Stomach (tissue), 9 donors: ENCODE results near the gene SYCE3. TPM values are rescaled to one million over a fixed set of nuclear protein-coding genes. Genes with fewer than 3 reads are reported as not detected.

ENCODE experiments used
- DNase-seq, 2 donors: peaks; one replicate each; pipeline versions ENCODE4 v3.0.0 to v3.0.0-alpha.2; 2013 to 2019
- H3K27ac ChIP-seq, 5 donors: fragments of 200-600 bp in 4 of 5; sonication (generic) in 4 of 5; one replicate each; pipeline ENCODE4 v1.5.1; 2013 to 2019; ENCODE audit warnings: mild to moderate bottlenecking in 1 of 5, moderate library complexity in 1 of 5
- H3K27me3 ChIP-seq, 3 donors: fragments of 200-600 bp; sonication (generic); one replicate each; pipeline ENCODE4 v1.5.1; 2017 to 2019; ENCODE audit warnings: mixed run types in 1 of 3
- H3K36me3 ChIP-seq, 4 donors: fragments of 200-600 bp; sonication (generic); 1 replicate in 3 of 4; 2 replicates in 1 of 4; pipeline ENCODE4 v1.5.1; 2016 to 2019
- H3K4me1 ChIP-seq, 4 donors: fragments of 200-600 bp; sonication (generic); one replicate each; pipeline ENCODE4 v1.5.1; 2016 to 2019
- H3K4me3 ChIP-seq, 4 donors: fragments of 200-600 bp; sonication (generic) in 3 of 4; one replicate each; pipeline ENCODE4 v1.5.1; 2016 to 2019; ENCODE audit warnings: mild to moderate bottlenecking in 1 of 4
- H3K9me3 ChIP-seq, 4 donors: fragments of 200-600 bp; sonication (generic); one replicate each; pipeline ENCODE4 v1.5.1; 2016 to 2019
- EP300 ChIP-seq: sonication (generic); formaldehyde crosslinking; IDR thresholded peaks from one replicate; pipeline ENCODE4 v1.6.1; 2017; ENCODE audit warnings: antibody characterized with exemption
- POLR2A ChIP-seq, 4 donors: fragments of 450-650 bp; IDR thresholded peaks; one replicate each; pipeline ENCODE4 v1.6.1; 2016; ENCODE audit warnings: antibody characterized with exemption in 4 of 4, control low read depth in 2 of 4, mild to moderate bottlenecking in 1 of 4, moderate library complexity in 1 of 4
- POLR2AphosphoS5 ChIP-seq, 3 donors: sonication (generic); formaldehyde crosslinking; IDR thresholded peaks; one replicate each; pipeline ENCODE4 v1.6.1; 2016; ENCODE audit warnings: antibody characterized with exemption in 3 of 3
- WGBS, 5 donors: extraction: QIAGEN DNeasy Blood & Tissue Kit in 3 of 5; methylation state at CpG; one replicate each; pipeline versions ENCODE4 v1.1.5 to v1.1.7; 2013 to 2018; 5-methylcytosine and 5-hydroxymethylcytosine counted together
- intact Hi-C: fragments of 100-400 bp; cut with DNase I; formaldehyde crosslinking; loops from one replicate; pipeline ENCODE4 v1.15.1; 2023; ENCODE audit warnings: low total_unique reads
- polyA plus RNA-seq, 3 donors: library from polyadenylated mRNA; stranded (reverse); fragments of 200-250 nt; gene quantifications; one replicate each; pipeline ENCODE4 v1.2.3, GENCODE V29; 2013
- total RNA-seq, 5 donors: library from RNA; depleted of rRNA; stranded (reverse); fragments of >200 nt; gene quantifications; one replicate each; pipeline versions ENCODE4 v1.1.0 to v1.2.3, GENCODE V29; 2014 to 2016
- TF ChIP-seq, protein P1 (sequence below), 7 experiments: fragments of 450-650 bp in 4 of 7; fragments of 200-600 bp in 3 of 7; sonication (generic) in 3 of 7; IDR thresholded peaks; one replicate each; pipeline ENCODE4 v1.5.1; 2016 to 2019; ENCODE audit warnings: antibody characterized with exemption in 7 of 7, control low read depth in 2 of 7, mild to moderate bottlenecking in 1 of 7
- donor health status: healthy with polysubstance abuse.
- donor health status: Bipolar disorder and iron deficiency.
- donor health status: healthy.

Gene SYCE3
- total and polyA plus RNA-seq, 8 donors, result 0.80 to 1.9 TPM; not detected in 6

DNA sequence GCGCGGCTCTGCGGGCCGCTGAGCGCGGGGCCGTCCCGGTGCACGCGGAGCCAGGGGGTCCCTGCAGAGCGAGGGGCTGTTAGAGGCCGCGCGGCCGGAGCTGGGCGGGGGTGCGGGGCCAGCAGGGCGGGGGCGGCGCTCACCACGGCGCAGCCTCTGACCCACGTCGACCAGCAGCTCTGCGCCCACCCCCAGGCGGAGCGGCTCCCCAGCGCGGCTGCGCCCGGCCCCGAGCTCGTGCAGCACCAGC is 36.9 kb downstream of the SYCE3 start:
- H3K4me1 ChIP-seq, result peaks cover 46 to 68% (median 66%) of the 10 kb centered on the region in 4 donors
- peak overlapping the region; percentile 92 to 98 (median 94) for H3K27ac ChIP-seq
- intact Hi-C loops, result no loop called here
- 0 to 1% (median 0%) methylated on average over 10 to 33 of the region's 33 CpGs; no CpG with 5 or more reads in 1 of the 5 donors for WGBS, 5 donors
- H3K36me3 ChIP-seq, result peaks cover 24 to 36% (median 35%) of the 10 kb centered on the region in 4 donors
- peaks cover 0 to 17% (median 0%) of the 10 kb centered on the region in 3 donors for H3K27me3 ChIP-seq
- no peak for DNase-seq
- no peak for TF ChIP-seq POLR2AphosphoS5 (IDR thresholded peaks at IDR 0.05)
- TF ChIP-seq, protein P1, sequence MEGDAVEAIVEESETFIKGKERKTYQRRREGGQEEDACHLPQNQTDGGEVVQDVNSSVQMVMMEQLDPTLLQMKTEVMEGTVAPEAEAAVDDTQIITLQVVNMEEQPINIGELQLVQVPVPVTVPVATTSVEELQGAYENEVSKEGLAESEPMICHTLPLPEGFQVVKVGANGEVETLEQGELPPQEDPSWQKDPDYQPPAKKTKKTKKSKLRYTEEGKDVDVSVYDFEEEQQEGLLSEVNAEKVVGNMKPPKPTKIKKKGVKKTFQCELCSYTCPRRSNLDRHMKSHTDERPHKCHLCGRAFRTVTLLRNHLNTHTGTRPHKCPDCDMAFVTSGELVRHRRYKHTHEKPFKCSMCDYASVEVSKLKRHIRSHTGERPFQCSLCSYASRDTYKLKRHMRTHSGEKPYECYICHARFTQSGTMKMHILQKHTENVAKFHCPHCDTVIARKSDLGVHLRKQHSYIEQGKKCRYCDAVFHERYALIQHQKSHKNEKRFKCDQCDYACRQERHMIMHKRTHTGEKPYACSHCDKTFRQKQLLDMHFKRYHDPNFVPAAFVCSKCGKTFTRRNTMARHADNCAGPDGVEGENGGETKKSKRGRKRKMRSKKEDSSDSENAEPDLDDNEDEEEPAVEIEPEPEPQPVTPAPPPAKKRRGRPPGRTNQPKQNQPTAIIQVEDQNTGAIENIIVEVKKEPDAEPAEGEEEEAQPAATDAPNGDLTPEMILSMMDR (IDR thresholded peaks at IDR 0.05), result peak in 2 of 7 experiments; percentile 5 to 25
- TF ChIP-seq EP300, result no peak
- no peaks in the 10 kb centered on the region for H3K9me3 ChIP-seq
- peak overlapping the region; percentile 63 to 86 (median 80) for H3K4me3 ChIP-seq

DNA sequence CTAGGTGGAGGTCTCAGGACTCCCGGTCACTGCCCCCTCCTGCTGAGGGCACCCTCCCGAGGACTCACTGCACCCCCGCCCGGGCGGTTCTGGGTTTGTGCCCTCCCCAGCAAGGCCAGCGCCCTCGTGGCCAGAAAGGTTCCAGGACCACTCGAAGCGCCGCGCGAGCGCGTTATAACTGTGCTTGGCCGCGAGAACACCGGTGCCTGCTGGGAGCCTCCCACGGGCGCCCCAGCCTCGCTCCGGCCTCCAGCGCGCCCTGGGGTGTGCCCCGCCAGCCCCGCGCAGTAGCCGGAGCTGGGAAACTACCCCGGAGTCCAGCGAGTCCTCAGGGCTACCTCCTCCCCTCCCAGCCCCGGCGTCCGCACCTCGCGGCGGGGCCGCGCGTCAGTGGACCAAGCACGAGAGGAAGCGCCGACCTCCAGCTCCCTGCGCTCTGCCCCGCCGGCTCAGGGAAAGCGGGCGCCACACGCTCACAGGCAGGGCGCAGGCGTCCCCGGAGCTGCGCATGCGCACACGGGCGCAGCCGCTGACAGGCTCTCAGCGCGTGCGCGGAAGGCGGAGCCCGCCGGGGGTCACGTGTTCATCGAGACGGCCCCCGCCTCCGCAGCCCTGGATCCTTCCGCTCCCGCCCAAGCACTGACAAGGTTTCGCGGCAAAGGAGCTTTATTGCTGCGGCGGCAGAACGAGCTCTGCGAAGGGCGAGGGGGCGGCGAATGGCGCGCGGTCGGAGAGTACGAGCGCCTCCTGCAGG is 37.4 kb downstream of the SYCE3 start, which contains the start of gene SCO2:
Gene SCO2, minus strand, starts transcription at position 495 of the 754 bp plus-strand sequence. CDS start 1,187 bp downstream, outside the sequence.
- intact Hi-C loops, result no loop called here
- peaks cover 24 to 41% (median 40%) of the 10 kb centered on the region in 4 donors for H3K36me3 ChIP-seq
- WGBS, 5 donors, result 0 to 2% (median 1%) methylated on average over 13 to 84 of the region's 84 CpGs
- H3K4me1 ChIP-seq, result peaks cover 41 to 63% (median 61%) of the 10 kb centered on the region in 4 donors
- TF ChIP-seq POLR2A (IDR thresholded peaks at IDR 0.05) (peak in 1 of 4 donors; percentile 57), EP300 (no peak), POLR2AphosphoS5 (IDR thresholded peaks at IDR 0.05) (peak in 2 of 3 donors; percentile 81 to 98)
- TF ChIP-seq, protein P1 (IDR thresholded peaks at IDR 0.05), result peak in 2 of 7 experiments; percentile 11 to 27
- H3K9me3 ChIP-seq, result no peaks in the 10 kb centered on the region
- DNase-seq, result peak; percentile 98 to 99
- H3K4me3 ChIP-seq, result peak within 1 kb of the TSS; percentile 63 to 86 (median 80)
- peak within 1 kb of the TSS; percentile 92 to 98 (median 94) for H3K27ac ChIP-seq
- peaks cover 0 to 12% (median 0%) of the 10 kb centered on the region in 3 donors for H3K27me3 ChIP-seq

DNA sequence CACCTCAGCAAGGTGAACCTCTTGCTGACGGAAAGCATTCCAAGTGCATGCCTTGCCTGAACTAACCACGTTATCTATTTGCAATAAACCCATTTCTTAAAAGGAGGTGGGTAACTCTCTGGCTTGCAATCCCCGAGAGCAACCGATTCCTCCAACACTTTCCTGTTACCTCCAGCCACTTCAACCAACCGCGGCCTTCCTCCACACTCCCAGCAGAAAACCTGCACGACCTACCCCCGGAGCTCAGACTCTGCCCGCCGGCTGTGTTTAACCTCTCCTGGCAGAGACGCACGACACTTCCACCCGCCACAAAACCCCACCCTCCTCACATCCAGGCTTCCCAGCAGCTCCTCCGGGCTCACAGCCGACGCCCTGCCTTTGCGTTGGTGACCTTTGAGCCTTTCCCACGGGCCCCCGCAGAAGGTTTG is 38.0 kb downstream of the SYCE3 start:
- H3K4me3 ChIP-seq, result peak overlapping the region; percentile 63 to 86 (median 80)
- H3K9me3 ChIP-seq, result no peaks in the 10 kb centered on the region
- H3K36me3 ChIP-seq, result peaks cover 28 to 47% (median 45%) of the 10 kb centered on the region in 4 donors
- H3K4me1 ChIP-seq, result peaks cover 36 to 60% (median 57%) of the 10 kb centered on the region in 4 donors
- TF ChIP-seq POLR2A (IDR thresholded peaks at IDR 0.05) (no peak), EP300 (no peak), POLR2AphosphoS5 (IDR thresholded peaks at IDR 0.05) (no peak)
- TF ChIP-seq, protein P1 (IDR thresholded peaks at IDR 0.05), result no peak
- 3 to 7% (median 4%) methylated on average over 16 to 19 of the region's 19 CpGs for WGBS, 5 donors
- peaks cover 0 to 6% (median 0%) of the 10 kb centered on the region in 3 donors for H3K27me3 ChIP-seq
- peak overlapping the region; percentile 92 to 98 (median 94) for H3K27ac ChIP-seq
- no peak for DNase-seq
- intact Hi-C loops, result no loop called here

DNA sequence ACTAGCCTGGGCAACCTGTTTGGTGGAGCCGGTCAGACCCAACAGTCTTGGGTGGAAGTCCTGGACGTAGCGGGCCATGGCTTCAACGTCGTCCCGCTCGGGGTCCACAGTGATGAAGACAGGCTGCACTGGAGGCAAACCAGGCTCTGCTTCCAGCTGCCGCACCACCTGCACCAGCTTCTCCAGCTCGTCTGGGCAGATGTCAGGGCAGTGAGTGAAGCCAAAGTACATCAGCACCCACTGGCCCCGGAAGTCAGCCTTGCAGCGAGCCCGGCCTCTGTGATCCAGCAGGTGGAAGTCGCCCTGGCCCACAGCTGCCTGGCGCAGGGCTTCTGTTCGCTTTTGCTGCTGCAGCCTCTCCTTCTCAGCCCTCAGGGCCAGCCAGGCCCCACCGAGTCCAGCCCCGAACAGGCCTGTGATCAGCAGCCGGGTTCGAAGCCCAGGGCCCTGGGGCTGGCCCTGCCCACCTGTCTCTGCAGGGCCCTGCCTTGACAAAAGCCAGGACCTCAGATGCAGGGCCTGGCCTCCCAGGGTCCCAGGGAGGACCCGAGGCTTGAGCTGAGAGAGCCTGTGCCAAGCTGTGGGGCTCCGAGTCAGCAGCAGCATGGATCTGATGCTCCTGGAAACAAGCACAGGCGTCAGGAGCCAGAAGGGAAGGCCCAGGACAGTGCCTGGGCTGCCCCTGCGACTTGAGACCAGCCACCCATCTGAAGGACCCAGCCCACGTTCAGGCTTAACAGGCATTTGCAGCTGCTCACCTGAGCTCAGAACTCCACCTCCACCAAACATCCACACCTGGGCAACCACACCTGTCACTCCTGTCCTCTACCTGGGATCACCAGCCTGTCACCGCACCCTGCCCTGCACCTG is 38.7 kb downstream of the SYCE3 start:
- Histone ChIP-seq H3K27me3 (no peaks in the 10 kb centered on the region), H3K36me3 (peaks cover 35 to 53% (median 51%) of the 10 kb centered on the region in 4 donors), H3K27ac (peak overlapping the region in 4 of 5 donors; percentile 92 to 98 (median 94)), H3K4me1 (peaks cover 30 to 53% (median 51%) of the 10 kb centered on the region in 4 donors), H3K4me3 (peak overlapping the region; percentile 63 to 86 (median 80)), H3K9me3 (no peaks in the 10 kb centered on the region)
- TF ChIP-seq EP300 (no peak), POLR2A (IDR thresholded peaks at IDR 0.05) (no peak), POLR2AphosphoS5 (IDR thresholded peaks at IDR 0.05) (no peak)
- TF ChIP-seq, protein P1 (IDR thresholded peaks at IDR 0.05), result no peak
- 43 to 76% (median 73%) methylated on average over 6 to 25 of the region's 25 CpGs for WGBS, 5 donors
- DNase-seq, result peak in 1 of 2 donors; percentile 38
- intact Hi-C loops, result no loop called here
